ENCODE data around the gene NPM1. TPM values are rescaled to one million over a fixed set of nuclear protein-coding genes. Genes with fewer than 3 reads are reported as not detected.

The NPM1 gene
- total RNA-seq, 1 experiment from 2014 or later, result 3,122 TPM

GRCh38 chr5:171386006-171386671, 1.5 kb upstream of the NPM1 start:
- no peak overlapping the region for H3K4ac ChIP-seq (ENCODE audit: low read depth, low read length)
- no peak overlapping the region for H3K56ac ChIP-seq (ENCODE audit: insufficient read length, low read depth, low read length)
- H2BK12ac ChIP-seq (ENCODE audit: insufficient read length, low read depth, low read length), result no peak overlapping the region
- no peak overlapping the region for H3K27ac ChIP-seq (ENCODE audit: insufficient read length, low read depth, low read length)
- no peaks in the 10 kb centered on the region for H3K79me1 ChIP-seq (ENCODE audit: insufficient read depth, low read depth, low read length, poor library complexity, severe bottlenecking)
- peaks cover 35% of the 10 kb centered on the region for H3K79me2 ChIP-seq (ENCODE audit: insufficient read depth, low read length)
- no peak overlapping the region for H3K9ac ChIP-seq (ENCODE audit: extremely low read depth, insufficient read length, low read length)
- H4K91ac ChIP-seq (ENCODE audit: insufficient read length, low read depth, low read length), result no peak overlapping the region
- H3T11ph ChIP-seq (ENCODE audit: low read length), result no peak overlapping the region
- WGBS (ENCODE audit: extremely low coverage, insufficient read length, low lambda C conversion rate), result no CpG with 5 or more reads among the region's 25 CpGs
- H2AK5ac ChIP-seq (ENCODE audit: insufficient read length, low read length), result no peak overlapping the region
- no peak overlapping the region for H2BK120ac ChIP-seq (ENCODE audit: low read depth, low read length, poor library complexity, severe bottlenecking)
- Mint-ChIP-seq H3K36me3 (ENCODE audit: insufficient read depth in 1 of 3, low read depth in 3 of 3) (peaks cover 34 to 35% (median 35%) of the 10 kb centered on the region in 3 experiments), H3K4me3 (peak overlapping the region; percentile 39 to 60; a peak in 4 of 5 replicates), H3K27me3 (ENCODE audit: low read depth) (peaks cover 7% of the 10 kb centered on the region), H3K4me1 (peaks cover 18 to 25% of the 10 kb centered on the region in 2 experiments), H3K27ac (no peak overlapping the region), H3K9me3 (peaks cover 4 to 11% of the 10 kb centered on the region in 2 experiments; a peak in 4 of 5 replicates)
- H3K4me1 ChIP-seq (ENCODE audit: insufficient read depth, low read length), result no peaks in the 10 kb centered on the region
- DNase-seq, result no peak
- no peak overlapping the region for H3K18ac ChIP-seq (ENCODE audit: insufficient read length, low read depth, low read length)
- no peaks in the 10 kb centered on the region for H3K9me3 ChIP-seq (ENCODE audit: control insufficient read depth, low read depth, low read length)
- H4K20me1 ChIP-seq (ENCODE audit: control insufficient read depth, insufficient read depth, insufficient read length), result no peaks in the 10 kb centered on the region
- no peak overlapping the region for H3K14ac ChIP-seq (ENCODE audit: insufficient read depth, low read length)
- H3K4me2 ChIP-seq (ENCODE audit: insufficient read depth, insufficient read length, low read length), result no peak overlapping the region
- no peak overlapping the region for H4K8ac ChIP-seq (replicated peaks; ENCODE audit: insufficient read length, low read depth, low read length)
- no peak overlapping the region for H4K5ac ChIP-seq (ENCODE audit: insufficient read length, low read depth, low read length)
- no peak overlapping the region for H2AFZ ChIP-seq (ENCODE audit: low read length)
- H3K27me3 ChIP-seq (ENCODE audit: insufficient read depth, low read length), result no peaks in the 10 kb centered on the region
- TF ChIP-seq, protein P1, sequence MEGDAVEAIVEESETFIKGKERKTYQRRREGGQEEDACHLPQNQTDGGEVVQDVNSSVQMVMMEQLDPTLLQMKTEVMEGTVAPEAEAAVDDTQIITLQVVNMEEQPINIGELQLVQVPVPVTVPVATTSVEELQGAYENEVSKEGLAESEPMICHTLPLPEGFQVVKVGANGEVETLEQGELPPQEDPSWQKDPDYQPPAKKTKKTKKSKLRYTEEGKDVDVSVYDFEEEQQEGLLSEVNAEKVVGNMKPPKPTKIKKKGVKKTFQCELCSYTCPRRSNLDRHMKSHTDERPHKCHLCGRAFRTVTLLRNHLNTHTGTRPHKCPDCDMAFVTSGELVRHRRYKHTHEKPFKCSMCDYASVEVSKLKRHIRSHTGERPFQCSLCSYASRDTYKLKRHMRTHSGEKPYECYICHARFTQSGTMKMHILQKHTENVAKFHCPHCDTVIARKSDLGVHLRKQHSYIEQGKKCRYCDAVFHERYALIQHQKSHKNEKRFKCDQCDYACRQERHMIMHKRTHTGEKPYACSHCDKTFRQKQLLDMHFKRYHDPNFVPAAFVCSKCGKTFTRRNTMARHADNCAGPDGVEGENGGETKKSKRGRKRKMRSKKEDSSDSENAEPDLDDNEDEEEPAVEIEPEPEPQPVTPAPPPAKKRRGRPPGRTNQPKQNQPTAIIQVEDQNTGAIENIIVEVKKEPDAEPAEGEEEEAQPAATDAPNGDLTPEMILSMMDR (conservative IDR thresholded peaks at IDR 0.05), result no peak
- no peak overlapping the region for H2BK20ac ChIP-seq (ENCODE audit: low read depth, low read length, poor library complexity, severe bottlenecking)
- no peak overlapping the region for H2BK15ac ChIP-seq (ENCODE audit: low read depth, low read length)
- H2BK5ac ChIP-seq (ENCODE audit: insufficient read length, low read length), result no peak overlapping the region
- no peaks in the 10 kb centered on the region for H3K23me2 ChIP-seq (ENCODE audit: insufficient read length, low read depth, low read length, poor library complexity, severe bottlenecking)
- H3K23ac ChIP-seq (ENCODE audit: insufficient read length, low read depth, low read length), result no peak overlapping the region
